Measurements from ENCODE around the gene TBC1D22A.

DNA sequence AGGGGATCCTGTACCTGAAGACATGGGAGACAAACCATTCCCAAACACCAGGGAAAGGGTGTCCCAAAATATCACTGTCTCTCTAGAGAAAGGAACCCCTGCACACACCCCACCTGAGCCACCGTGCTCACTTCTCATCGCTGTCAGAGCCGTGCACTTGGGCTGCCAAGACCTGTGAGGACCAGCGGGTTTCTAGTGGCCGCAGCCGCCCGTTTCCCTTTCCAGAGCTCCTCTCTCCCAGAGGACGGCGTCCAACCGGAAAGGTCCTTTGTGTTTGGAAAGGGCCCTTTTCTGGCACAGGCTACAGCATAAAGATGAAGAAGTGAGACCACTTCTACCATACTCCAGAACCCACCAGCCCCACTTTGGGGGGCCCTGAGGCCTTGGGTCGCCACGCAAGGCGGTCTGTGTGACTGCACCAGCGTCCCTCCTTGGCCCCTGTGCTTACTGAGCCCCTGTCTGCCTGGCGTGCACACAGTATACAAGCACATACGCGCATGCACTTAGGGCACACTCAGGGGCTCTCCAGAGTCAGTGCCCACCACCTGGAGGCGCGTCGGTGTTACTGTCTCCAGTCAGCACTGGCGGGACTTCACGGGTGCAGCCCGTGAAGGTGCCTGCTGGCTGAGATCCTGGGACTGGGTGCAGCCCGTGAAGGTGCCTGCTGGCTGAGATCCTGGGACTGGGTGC lies 381.8 kb downstream of the TBC1D22A start:
- TF ChIP-seq, protein P1, sequence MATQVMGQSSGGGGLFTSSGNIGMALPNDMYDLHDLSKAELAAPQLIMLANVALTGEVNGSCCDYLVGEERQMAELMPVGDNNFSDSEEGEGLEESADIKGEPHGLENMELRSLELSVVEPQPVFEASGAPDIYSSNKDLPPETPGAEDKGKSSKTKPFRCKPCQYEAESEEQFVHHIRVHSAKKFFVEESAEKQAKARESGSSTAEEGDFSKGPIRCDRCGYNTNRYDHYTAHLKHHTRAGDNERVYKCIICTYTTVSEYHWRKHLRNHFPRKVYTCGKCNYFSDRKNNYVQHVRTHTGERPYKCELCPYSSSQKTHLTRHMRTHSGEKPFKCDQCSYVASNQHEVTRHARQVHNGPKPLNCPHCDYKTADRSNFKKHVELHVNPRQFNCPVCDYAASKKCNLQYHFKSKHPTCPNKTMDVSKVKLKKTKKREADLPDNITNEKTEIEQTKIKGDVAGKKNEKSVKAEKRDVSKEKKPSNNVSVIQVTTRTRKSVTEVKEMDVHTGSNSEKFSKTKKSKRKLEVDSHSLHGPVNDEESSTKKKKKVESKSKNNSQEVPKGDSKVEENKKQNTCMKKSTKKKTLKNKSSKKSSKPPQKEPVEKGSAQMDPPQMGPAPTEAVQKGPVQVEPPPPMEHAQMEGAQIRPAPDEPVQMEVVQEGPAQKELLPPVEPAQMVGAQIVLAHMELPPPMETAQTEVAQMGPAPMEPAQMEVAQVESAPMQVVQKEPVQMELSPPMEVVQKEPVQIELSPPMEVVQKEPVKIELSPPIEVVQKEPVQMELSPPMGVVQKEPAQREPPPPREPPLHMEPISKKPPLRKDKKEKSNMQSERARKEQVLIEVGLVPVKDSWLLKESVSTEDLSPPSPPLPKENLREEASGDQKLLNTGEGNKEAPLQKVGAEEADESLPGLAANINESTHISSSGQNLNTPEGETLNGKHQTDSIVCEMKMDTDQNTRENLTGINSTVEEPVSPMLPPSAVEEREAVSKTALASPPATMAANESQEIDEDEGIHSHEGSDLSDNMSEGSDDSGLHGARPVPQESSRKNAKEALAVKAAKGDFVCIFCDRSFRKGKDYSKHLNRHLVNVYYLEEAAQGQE (IDR thresholded peaks at IDR 0.05; ENCODE audit: low read depth, low read length): no peak
- TF ChIP-seq CTCF (IDR thresholded peaks at IDR 0.05 in 2 of 3, conservative IDR thresholded peaks at IDR 0.05 in 1 of 3; ENCODE audit: control insufficient read depth in 2 of 3, extremely low read depth in 1 of 3, insufficient read depth in 1 of 3, low read depth in 3 of 3, low read length in 3 of 3) (no peak), RAD51 (IDR thresholded peaks at IDR 0.05) (no peak), SMC3 (IDR thresholded peaks at IDR 0.05; ENCODE audit: borderline replicate concordance, low read length) (no peak), TAF1 (IDR thresholded peaks at IDR 0.05; ENCODE audit: borderline replicate concordance, low read depth, low read length) (no peak), EZH2 (IDR thresholded peaks at IDR 0.05; ENCODE audit: borderline replicate concordance, control insufficient read depth, low read depth, low read length) (no peak), RFX5 (IDR thresholded peaks at IDR 0.05; ENCODE audit: low read depth, low read length) (no peak), RCOR1 (conservative IDR thresholded peaks at IDR 0.05; ENCODE audit: low read depth, low read length) (no peak), SKIL (IDR thresholded peaks at IDR 0.05; ENCODE audit: low read depth, poor library complexity, severe bottlenecking) (no peak), SMAD5 (IDR thresholded peaks at IDR 0.05; ENCODE audit: low read depth) (no peak), EP300 (IDR thresholded peaks at IDR 0.05; ENCODE audit: borderline replicate concordance in 1 of 2, control insufficient read depth in 1 of 2, low read depth in 2 of 2, low read length in 2 of 2) (no peak)

All from GM12878 (cell line).